AG09319 (cell line): Measurements from ENCODE around the gene OR51E2.

Source experiments
- DNase-seq: peaks from one replicate; pipeline ENCODE4 v3.0.0-alpha.2; 2010; ENCODE audit warnings: low read depth; ENCODE audit errors: extremely low read depth
- CTCF ChIP-seq: IDR thresholded peaks from 2 replicates; pipeline ENCODE4 v1.5.1; 2011; ENCODE audit warnings: low read depth, mild to moderate bottlenecking, inconsistent platforms, low read length, moderate library complexity

The OR51E2 gene

DNA sequence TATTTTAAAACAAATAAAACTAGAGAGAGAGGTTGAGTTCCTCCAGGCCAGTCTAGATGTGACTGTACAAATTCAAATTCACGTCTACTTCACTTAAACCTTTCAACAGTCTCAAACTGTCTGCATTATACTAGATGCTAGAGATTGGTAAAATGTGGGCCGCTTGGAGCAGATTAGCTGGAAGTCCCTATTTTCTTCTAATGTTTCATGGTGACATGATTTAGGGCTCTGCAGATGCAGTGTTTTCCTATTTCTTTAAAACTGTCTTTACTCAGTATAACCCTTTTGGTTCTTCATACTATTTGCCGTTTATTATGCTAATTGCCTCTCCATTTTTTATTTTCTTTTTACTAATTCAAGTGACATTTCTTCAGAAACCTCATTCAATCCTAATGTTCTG is 33.5 kb downstream of the OR51E2 start:
- no peak for DNase-seq

DNA sequence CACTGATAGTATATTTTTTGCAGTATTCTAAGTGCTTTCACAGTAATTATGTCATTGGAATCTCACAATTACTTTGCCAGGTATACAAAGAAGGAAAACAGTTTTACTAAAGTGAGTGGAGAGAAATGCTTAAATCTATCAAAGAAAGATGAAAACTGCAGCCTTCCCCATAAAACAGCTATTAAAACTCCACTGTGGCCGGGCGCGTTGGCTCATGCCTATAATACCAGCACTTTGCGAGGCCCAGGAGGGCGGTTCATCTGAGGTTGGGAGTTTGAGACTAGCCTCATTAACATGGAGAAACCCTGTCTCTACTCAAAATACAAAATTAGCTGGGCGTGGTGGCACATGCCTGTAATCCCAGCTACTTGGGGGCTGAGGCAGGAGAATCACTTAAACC is 34.8 kb downstream of the OR51E2 start:
- no peak for DNase-seq
- no peak for TF ChIP-seq CTCF

More for the DNA sequence above, 33.5 kb downstream of the OR51E2 start:
- no peak for TF ChIP-seq CTCF

DNA sequence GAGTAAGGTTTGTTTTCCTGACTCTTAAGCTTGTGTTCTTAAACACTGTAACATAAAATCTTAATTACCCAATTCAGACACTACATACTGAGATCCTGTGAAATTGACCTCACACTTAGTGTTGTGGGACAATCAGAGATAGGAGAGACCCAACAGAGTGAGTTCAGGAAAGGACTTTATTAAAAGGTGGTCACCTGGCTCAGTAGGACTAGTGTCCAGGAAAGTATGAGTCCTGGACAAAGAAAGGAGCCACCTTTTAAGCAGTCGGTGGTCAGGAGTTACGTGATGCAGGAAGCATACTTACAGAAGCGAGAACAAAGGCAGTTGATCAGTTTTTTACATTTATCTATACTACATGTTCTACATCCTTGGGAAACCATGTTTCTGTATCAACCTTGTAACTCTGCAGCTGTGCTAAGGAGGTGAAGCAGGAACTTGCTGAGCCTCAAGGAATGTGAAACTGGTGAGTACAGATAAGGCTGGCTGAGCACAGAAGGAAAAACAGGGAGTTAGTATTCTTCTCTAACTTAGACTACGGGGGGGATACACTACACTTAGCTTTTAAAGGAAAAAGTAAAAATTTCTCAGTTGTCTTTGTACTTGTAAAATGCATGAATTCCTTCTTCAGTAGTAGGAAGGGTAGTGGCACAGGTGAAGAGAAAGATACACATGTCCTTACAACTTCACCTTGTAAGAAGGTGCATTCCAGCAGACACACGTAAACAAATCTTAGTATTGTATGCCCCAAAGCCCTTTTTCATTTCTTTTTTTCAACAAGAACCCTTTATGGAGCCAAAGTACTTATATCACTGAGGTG is 38.8 kb downstream of the OR51E2 start:
- DNase-seq: no peak
- no peak for TF ChIP-seq CTCF

DNA sequence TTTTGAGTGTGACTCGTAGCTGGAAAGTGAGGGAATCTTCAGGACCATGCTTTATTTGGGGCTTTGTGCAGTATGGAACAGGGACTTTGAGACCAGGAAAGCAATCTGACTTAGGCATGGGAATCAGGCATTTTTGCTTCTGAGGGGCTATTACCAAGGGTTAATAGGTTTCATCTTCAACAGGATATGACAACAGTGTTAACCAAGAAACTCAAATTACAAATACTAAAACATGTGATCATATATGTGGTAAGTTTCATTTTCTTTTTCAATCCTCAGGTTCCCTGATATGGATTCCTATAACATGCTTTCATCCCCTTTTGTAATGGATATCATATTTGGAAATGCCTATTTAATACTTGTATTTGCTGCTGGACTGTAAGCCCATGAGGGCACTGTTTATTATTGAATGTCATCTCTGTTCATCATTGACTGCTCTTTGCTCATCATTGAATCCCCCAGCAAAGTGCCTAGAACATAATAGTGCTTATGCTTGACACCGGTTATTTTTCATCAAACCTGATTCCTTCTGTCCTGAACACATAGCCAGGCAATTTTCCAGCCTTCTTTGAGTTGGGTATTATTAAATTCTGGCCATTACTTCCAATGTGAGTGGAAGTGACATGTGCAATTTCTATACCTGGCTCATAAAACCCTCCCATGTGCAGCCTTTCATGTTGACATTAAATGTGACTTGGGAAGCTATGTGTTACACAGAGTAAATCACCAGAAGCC is 42.9 kb downstream of the OR51E2 start:
- DNase-seq: no peak
- no peak for TF ChIP-seq CTCF

- no peak for DNase-seq
- TF ChIP-seq CTCF: no peak
These were observed 49.9 kb downstream of the OR51E2 start for GRCh38 chr11:4647766-4648165.

GRCh38 chr11:4645974-4646373 is 51.7 kb downstream of the OR51E2 start:
- no peak for DNase-seq
- no peak for TF ChIP-seq CTCF

DNA sequence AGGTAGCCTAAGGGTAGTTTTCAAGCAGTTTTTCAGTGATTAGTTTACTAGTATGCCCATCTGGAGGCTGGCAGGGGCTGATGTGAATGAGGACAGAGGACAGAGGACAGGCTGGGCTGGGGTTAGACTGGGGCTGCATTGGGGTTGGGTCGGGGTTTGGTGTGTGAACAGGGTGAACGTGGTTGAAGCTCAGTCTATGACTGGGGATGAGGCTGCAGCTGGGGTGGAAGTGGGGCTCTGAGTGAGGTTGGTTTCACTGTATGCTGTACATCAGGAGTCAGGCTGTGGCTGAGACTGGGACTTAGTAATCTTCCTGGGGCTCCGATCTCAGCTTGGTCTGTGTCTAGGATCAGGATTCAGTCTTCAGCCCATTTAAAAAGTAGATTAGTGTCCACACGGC is 53.4 kb downstream of the OR51E2 start:
- TF ChIP-seq CTCF: no peak
- no peak for DNase-seq
